Sigmoid colon (tissue), 7 donors: ENCODE measurements around the gene IFI35. TPM values are rescaled to one million over a fixed set of nuclear protein-coding genes. Genes with fewer than 3 reads are reported as not detected.

ENCODE experiments used
- DNase-seq: peaks from one replicate; pipeline ENCODE4 v3.0.0-alpha.2; 2019
- H3K27ac ChIP-seq, 4 donors: fragments of 200-600 bp; sonication (generic); one replicate each; pipeline ENCODE4 v1.5.1; 2016 to 2019; ENCODE audit warnings: mild to moderate bottlenecking in 1 of 4
- H3K27me3 ChIP-seq, 3 donors: fragments of 200-600 bp; sonication (generic); one replicate each; pipeline ENCODE4 v1.5.1; 2019; ENCODE audit warnings: mild to moderate bottlenecking in 1 of 3
- H3K36me3 ChIP-seq, 4 donors: fragments of 200-600 bp; sonication (generic); one replicate each; pipeline ENCODE4 v1.5.1; 2016 to 2019
- H3K4me1 ChIP-seq, 4 donors: fragments of 200-600 bp; sonication (generic); one replicate each; pipeline ENCODE4 v1.5.1; 2017 to 2019
- H3K4me3 ChIP-seq, 4 donors: fragments of 200-600 bp; sonication (generic); one replicate each; pipeline ENCODE4 v1.5.1; 2017 to 2019; ENCODE audit warnings: mild to moderate bottlenecking in 2 of 4, moderate library complexity in 1 of 4
- H3K9me3 ChIP-seq, 4 donors: fragments of 200-600 bp in 3 of 4; sonication (generic) in 3 of 4; one replicate each; pipeline versions ENCODE4 v1.5.1 to v1.6.1; 2013 to 2019
- CTCF ChIP-seq, 4 experiments: fragments of 450-650 bp in 3 of 4; fragments of 200-600 bp in 1 of 4; IDR thresholded peaks; one replicate each; pipeline ENCODE4 v1.5.1; 2016 to 2019; ENCODE audit warnings: antibody characterized with exemption in 4 of 4, mild to moderate bottlenecking in 3 of 4, moderate library complexity in 2 of 4
- EP300 ChIP-seq, 4 donors: sonication (generic); formaldehyde crosslinking; IDR thresholded peaks; one replicate each; pipeline ENCODE4 v1.6.1; 2017; ENCODE audit warnings: antibody characterized with exemption in 4 of 4
- POLR2A ChIP-seq, 2 donors: fragments of 450-650 bp; IDR thresholded peaks; one replicate each; pipeline ENCODE4 v1.6.1; 2016; ENCODE audit warnings: antibody characterized with exemption in 2 of 2, mild to moderate bottlenecking in 2 of 2, moderate library complexity in 2 of 2
- POLR2AphosphoS5 ChIP-seq, 4 donors: sonication (generic); formaldehyde crosslinking; IDR thresholded peaks; one replicate each; pipeline ENCODE4 v1.6.1; 2017; ENCODE audit warnings: antibody characterized with exemption in 4 of 4
- WGBS, 2 donors: extraction: QIAGEN DNeasy Blood & Tissue Kit; methylation state at CpG; one replicate each; pipeline ENCODE4 v1.1.7; 2013; 5-methylcytosine and 5-hydroxymethylcytosine counted together
- intact Hi-C: fragments of 100-400 bp; cut with DNase I; formaldehyde crosslinking; loops from one replicate; pipeline ENCODE4 v1.15.1; 2023
- polyA plus RNA-seq, 3 donors: library from polyadenylated mRNA; stranded (reverse); fragments of 200-250 nt; gene quantifications; one replicate each; pipeline ENCODE4 v1.2.3, GENCODE V29; 2013
- total RNA-seq, 4 donors: library from RNA; depleted of rRNA; stranded (reverse); fragments of >200 nt; gene quantifications; one replicate each; pipeline ENCODE4 v1.1.0, GENCODE V29; 2016
- donor health status: healthy with polysubstance abuse.
- donor health status: Bipolar disorder and iron deficiency.
- donor health status: healthy.

The IFI35 gene
- total and polyA plus RNA-seq, 7 donors = 22.4 to 77.9 (median 48.6) TPM

GRCh38 chr17:43021741-43022512 lies 15.3 kb downstream of the IFI35 start, which contains the start of gene VAT1:
Gene VAT1 (minus strand): TSS chr17:43022385. CDS start chr17:43022322, 63 bp downstream.
- DNase-seq = peak; percentile 91
- TF ChIP-seq POLR2AphosphoS5 (IDR thresholded peaks at IDR 0.05) (peak; percentile 83 to 87 (median 84)), EP300 (IDR thresholded peaks at IDR 0.05) (no peak), POLR2A (IDR thresholded peaks at IDR 0.05) (peak in 1 of 2 donors; percentile 32)
- peaks cover 0 to 50% (median 36%) of the 10 kb centered on the region in 4 donors for H3K4me1 ChIP-seq

DNA sequence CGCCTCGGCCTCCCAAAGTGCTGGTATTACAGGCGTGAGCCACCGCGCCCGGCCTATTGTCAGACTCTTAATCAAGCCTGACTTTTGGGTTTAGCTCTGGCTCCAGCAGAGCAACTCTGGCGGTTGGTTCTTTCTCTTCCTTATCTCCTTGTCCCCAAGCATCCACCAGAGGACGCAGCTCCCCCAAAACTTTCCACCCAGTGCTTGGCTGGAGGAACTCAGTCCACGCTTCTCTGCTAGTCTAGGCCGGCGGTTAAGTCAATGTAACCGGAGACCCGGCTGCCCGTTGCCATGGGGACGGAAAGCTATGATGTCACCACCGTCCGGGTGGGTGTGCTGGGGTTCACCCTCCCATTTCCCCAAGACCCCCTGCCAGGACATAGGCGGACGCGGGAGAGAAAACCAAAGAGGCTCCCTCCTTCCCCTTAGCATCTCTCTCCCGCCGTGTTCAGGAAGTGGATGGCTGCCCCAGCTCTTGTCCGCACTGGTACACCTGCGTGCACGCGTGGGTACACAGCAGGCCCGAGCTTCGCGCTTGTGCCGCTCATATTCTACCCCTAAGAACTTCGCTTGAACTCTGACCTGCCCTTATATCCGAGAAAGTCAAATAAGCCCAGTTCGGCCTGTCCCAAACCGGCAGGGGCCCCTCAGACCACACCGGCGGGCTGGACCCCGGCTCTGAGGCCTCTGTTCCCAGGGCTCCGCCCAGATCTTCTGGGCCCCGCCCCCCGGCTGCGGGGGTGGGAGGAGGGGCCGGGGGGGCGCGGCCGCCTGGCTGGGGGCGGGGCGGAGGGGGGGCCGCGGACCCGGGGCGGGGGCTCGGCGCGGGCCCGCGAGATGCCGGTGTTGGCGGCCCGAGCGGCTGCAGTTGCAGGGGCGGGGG lies 18.1 kb downstream of the IFI35 start, which contains the start of gene RND2:
Gene RND2 (plus strand): TSS at position 825 of the 883 bp plus-strand sequence. CDS start 117 bp downstream, outside the sequence.
- DNase-seq = peak; percentile 97
- peaks cover 0 to 33% (median 23%) of the 10 kb centered on the region in 4 donors for H3K4me1 ChIP-seq

More at GRCh38 chr17:43021741-43022512, 15.3 kb downstream of the IFI35 start, which contains the start of gene VAT1:
- no peaks in the 10 kb centered on the region for H3K9me3 ChIP-seq
- H3K4me3 ChIP-seq = peak within 1 kb of the TSS; percentile 77 to 97 (median 83)
- intact Hi-C loops = loop anchor here (5.0 kb wide), 2 partner anchors 190 to 295 kb away; partner anchors contain the start of gene TMEM106A
- H3K27me3 ChIP-seq = no peaks in the 10 kb centered on the region
- 0 to 1% methylated on average over 80 of the region's 80 CpGs for WGBS, 2 donors
- H3K36me3 ChIP-seq = peaks cover 0 to 14% (median 10%) of the 10 kb centered on the region in 4 donors
- H3K27ac ChIP-seq = peak within 1 kb of the TSS; percentile 81 to 95 (median 90)

GRCh38 chr17:43025290-43025657 lies 18.7 kb downstream of the IFI35 start:
- DNase-seq = no peak

More for the DNA sequence above, 18.1 kb downstream of the IFI35 start, which contains the start of gene RND2:
- no peak for TF ChIP-seq EP300 (IDR thresholded peaks at IDR 0.05)
- peak; percentile 50 to 63 (median 60) for TF ChIP-seq POLR2AphosphoS5 (IDR thresholded peaks at IDR 0.05)
- TF ChIP-seq CTCF (IDR thresholded peaks at IDR 0.05) = peak; percentile 58 to 86 (median 76)
- TF ChIP-seq POLR2A (IDR thresholded peaks at IDR 0.05) = peak in 1 of 2 donors; percentile 7
- Histone ChIP-seq H3K27ac (peak within 1 kb of the TSS; percentile 79 to 86 (median 81)), H3K27me3 (no peaks in the 10 kb centered on the region), H3K9me3 (no peaks in the 10 kb centered on the region), H3K4me3 (peak within 1 kb of the TSS; percentile 37 to 63 (median 54)), H3K36me3 (no peaks in the 10 kb centered on the region)
- 1% methylated on average over 61 of the region's 61 CpGs for WGBS, 2 donors
- intact Hi-C loops = loop anchor here (1.0 to 5.0 kb wide), 5 partner anchors 58 to 293 kb away; partner anchors contain the start of genes BRCA1 and TMEM106A

More at GRCh38 chr17:43025290-43025657, 18.7 kb downstream of the IFI35 start:
- 6 to 9% methylated on average over 27 of the region's 27 CpGs for WGBS, 2 donors
- TF ChIP-seq POLR2AphosphoS5 (IDR thresholded peaks at IDR 0.05) = no peak
- no peak for TF ChIP-seq CTCF (IDR thresholded peaks at IDR 0.05)
- no peak for TF ChIP-seq EP300 (IDR thresholded peaks at IDR 0.05)
- TF ChIP-seq POLR2A (IDR thresholded peaks at IDR 0.05) = no peak
- Histone ChIP-seq H3K27me3 (no peaks in the 10 kb centered on the region), H3K36me3 (no peaks in the 10 kb centered on the region), H3K27ac (peak overlapping the region; percentile 79 to 86 (median 81)), H3K4me3 (peak overlapping the region; percentile 37 to 63 (median 54)), H3K4me1 (peaks cover 0 to 27% (median 17%) of the 10 kb centered on the region in 4 donors), H3K9me3 (no peaks in the 10 kb centered on the region)
- intact Hi-C loops = loop anchor here (5.0 kb wide), 2 partner anchors 57 to 102 kb away; partner anchors contain the start of gene BRCA1
